K562 (cell line): ENCODE measurements around the gene SKIC8. TPM values are rescaled to one million over a fixed set of nuclear protein-coding genes. Genes with fewer than 3 reads are reported as not detected.
A peak's percentile ranks its signal among the peaks of the same experiment; 100 is the strongest.

Experiments
- ATAC-seq: fragments of 200-7000 bp; cut with Tn5 transposase; 3 replicates; pipeline ENCODE4 v1.9.1; 2020; ENCODE audit warnings: moderate library complexity
- BruUV-seq: library from RNA; stranded (reverse); fragments of 400-500 nt; replicated peaks from 2 replicates; lab custom pipeline; 2021; lab: Mats Ljungman, UMichigan
- CTCF ChIA-PET: fragments of 300-600 bp; formaldehyde crosslinking; extraction: SDS; loops from one replicate; lab custom pipeline; 2021; ENCODE audit warnings: low intra/inter-chr PET ratio; lab: Yijun Ruan, JAX
- POLR2A ChIA-PET: fragments of 300-600, 350-650 bp; sonication (Branson Sonifier 250); formaldehyde crosslinking; extraction: SDS; loops from one replicate; lab custom pipeline; 2021; ENCODE audit warnings: antibody characterized with exemption, inconsistent platforms; lab: Yijun Ruan, JAX
- DNase-seq, 4 experiments: peaks; one replicate each; pipeline versions ENCODE4 v3.0.0 to v3.0.0-alpha.2; 2011 to 2018; ENCODE audit warnings: low spot score in 3 of 4, mixed read lengths in 3 of 4; ENCODE audit errors: extremely low read depth in 1 of 4
- FAIRE-seq: peaks from 2 replicates; lab custom pipeline; 2011; peaks lifted over from hg19 to GRCh38; lab: Jason Lieb, UNC
- H2AFZ ChIP-seq: 2 replicates; pipeline ENCODE4 v1.6.0; 2011; ENCODE audit warnings: low read depth, low read length, control low read depth, inconsistent platforms
- H3K27ac ChIP-seq: fragments of 200-600 bp; 3 replicates; pipeline ENCODE4 v1.8.0; 2011; ENCODE audit warnings: low read depth, mild to moderate bottlenecking, control low read depth, inconsistent platforms, low read length, moderate library complexity, mixed read lengths; ENCODE audit errors: extremely low read depth
- H3K27me3 ChIP-seq, 2 experiments: fragments of 300-600 bp in 1 of 2; 2 replicates in 1 of 2; 3 replicates in 1 of 2; pipeline versions ENCODE4 v1.6.0 to v1.8.0; 2011; ENCODE audit warnings: inconsistent platforms in 2 of 2, low read length in 2 of 2, mild to moderate bottlenecking in 1 of 2, mixed read lengths in 1 of 2, moderate library complexity in 1 of 2; ENCODE audit not compliant: control insufficient read depth in 2 of 2, insufficient read depth in 2 of 2
- H3K36me3 ChIP-seq: fragments of 300-600 bp; 3 replicates; pipeline ENCODE4 v1.8.0; 2011; ENCODE audit warnings: mild to moderate bottlenecking, low read length, inconsistent platforms; ENCODE audit not compliant: control insufficient read depth, insufficient read depth
- H3K4me1 ChIP-seq, 2 experiments: fragments of 200-600 bp in 1 of 2; replicated peaks in 1 of 2; 2 replicates in 1 of 2; 3 replicates in 1 of 2; pipeline versions ENCODE4 v1.5.1 to v1.8.0; 2011; ENCODE audit warnings: inconsistent platforms in 2 of 2, low read length in 2 of 2, mild to moderate bottlenecking in 1 of 2, mixed read lengths in 1 of 2, moderate library complexity in 1 of 2; ENCODE audit not compliant: control insufficient read depth in 2 of 2, insufficient read depth in 2 of 2
- H3K4me2 ChIP-seq: 2 replicates; pipeline ENCODE4 v1.6.1; 2011; ENCODE audit warnings: low read length, control low read depth, inconsistent platforms, mixed read lengths; ENCODE audit not compliant: insufficient read depth
- H3K4me3 ChIP-seq: fragments of 200-600 bp; sonication (generic), shearing (Covaris generic); 2 replicates; pipeline ENCODE4 v1.5.1; 2016; ENCODE audit warnings: control low read depth, inconsistent platforms
- H3K79me2 ChIP-seq: fragments of 200-600 bp; 3 replicates; pipeline ENCODE4 v1.8.0; 2011; ENCODE audit warnings: low read length, inconsistent platforms; ENCODE audit not compliant: control insufficient read depth, insufficient read depth
- H3K9ac ChIP-seq, 2 experiments: 2 replicates each; pipeline versions ENCODE4 v1.6.0 to v1.6.1; 2011; ENCODE audit warnings: low read depth in 2 of 2, low read length in 2 of 2, control low read depth in 1 of 2, inconsistent platforms in 1 of 2, mild to moderate bottlenecking in 1 of 2, mixed read lengths in 1 of 2; ENCODE audit not compliant: insufficient read depth in 1 of 2
- H3K9me1 ChIP-seq: one replicate; pipeline ENCODE4 v1.6.0; 2011; ENCODE audit warnings: inconsistent platforms, mild to moderate bottlenecking, low read length, moderate library complexity; ENCODE audit not compliant: control insufficient read depth, insufficient read depth
- H3K9me3 ChIP-seq: replicated peaks from 2 replicates; pipeline ENCODE4 v1.5.1; 2011; ENCODE audit warnings: low read depth, low read length, inconsistent platforms; ENCODE audit not compliant: control insufficient read depth, insufficient read depth
- H4K20me1 ChIP-seq: replicated peaks from 2 replicates; pipeline ENCODE4 v1.6.1; 2011; ENCODE audit warnings: low read length, inconsistent platforms, mixed read lengths; ENCODE audit not compliant: control insufficient read depth, insufficient read depth
- CREB5 ChIP-seq: fragments of 250-450 bp; sonication (Bioruptor Pico); IDR thresholded peaks from 2 replicates; pipeline ENCODE4 v1.5.0; 2020; ENCODE audit warnings: mild to moderate bottlenecking
- KHSRP ChIP-seq: fragments of 450-650 bp; IDR thresholded peaks from 2 replicates; pipeline ENCODE4 v1.6.1; 2017
- PCBP2 ChIP-seq: fragments of 200-400 bp; formaldehyde crosslinking; IDR thresholded peaks from 2 replicates; pipeline ENCODE4 v1.6.1; 2018; ENCODE audit warnings: low read length, low read depth, mild to moderate bottlenecking, moderate library complexity; ENCODE audit not compliant: poor library complexity, severe bottlenecking
- RBM25 ChIP-seq: fragments of 200-400 bp; formaldehyde crosslinking; IDR thresholded peaks from 2 replicates; pipeline ENCODE4 v1.6.1; 2018; ENCODE audit warnings: low read length, low read depth, moderate library complexity; ENCODE audit not compliant: severe bottlenecking
- USF2 ChIP-seq: sonication (generic); formaldehyde crosslinking; IDR thresholded peaks from 2 replicates; pipeline ENCODE4 v1.5.0; 2020; ENCODE audit warnings: missing genetic modification reagents
- ZC3H11A ChIP-seq: IDR thresholded peaks from 2 replicates; pipeline ENCODE4 v1.6.1; 2012; ENCODE audit warnings: low read depth, low read length, improper control_type of control experiment
- ZFP36 ChIP-seq: fragments of 150-350 bp; IDR thresholded peaks from 2 replicates; pipeline ENCODE4 v1.6.1; 2018; ENCODE audit warnings: low read length, low read depth; ENCODE audit not compliant: partially characterized antibody
- ZFX ChIP-seq: sonication (generic); formaldehyde crosslinking; IDR thresholded peaks from 2 replicates; pipeline ENCODE4 v1.8.0; 2022; ENCODE audit warnings: mild to moderate bottlenecking, missing genetic modification reagents, moderate library complexity
- WGBS: fragments of 100-300 bp; shearing (Covaris generic); methylation state at CpG from one replicate; pipeline ENCODE4 v1.1.6; 2016; ENCODE audit warnings: low coverage, mixed read lengths; ENCODE audit not compliant: insufficient coverage; ENCODE audit errors: missing lambda C conversion rate; 5-methylcytosine and 5-hydroxymethylcytosine counted together
- in situ Hi-C: fragments of 300-500 bp; cut with MboI; formaldehyde crosslinking; loops from 4 replicates; pipeline ENCODE4 v1.15.0; 2018; ENCODE audit warnings: inconsistent platforms, mixed read lengths
- intact Hi-C: fragments of 100-400 bp; cut with micrococcal nuclease; formaldehyde crosslinking; loops from 2 replicates; pipeline ENCODE4 v1.14.2; 2022
- polyA plus RNA-seq, 8 experiments: library from polyadenylated mRNA; depleted of rRNA in 4 of 8; stranded (reverse) in 5 of 8; unstranded in 3 of 8; fragments of >200 nt; fragmentation: Nextera tagmentation in 2 of 8; fragmentation: Illumina TruSeq in 1 of 8; extraction: Ambion mirVana in 2 of 8; extraction: Trizol in 1 of 8; gene quantifications; 2 replicates each; pipeline versions ENCODE4 v1.2.1 to v1.2.3, GENCODE V29; 2011 to 2014; ENCODE audit warnings: inconsistent platforms in 1 of 8, missing spikeins in 1 of 8
- total RNA-seq, 7 experiments: library from RNA; depleted of rRNA in 6 of 7; stranded (reverse); fragments of >200 nt in 6 of 7; fragmentation: Illumina TruSeq in 2 of 7; extraction: Trizol in 2 of 7; gene quantifications; 2 replicates each; pipeline versions ENCODE4 v1.2.1 to v1.2.3, GENCODE V29; 2011 to 2021; ENCODE audit warnings: low replicate concordance in 1 of 7

SKIC8 gene
- total and polyA plus RNA-seq, 9 of the 15 experiments (the other 6 are each of a cell fraction or from before 2014, with no cell fraction given): 79.5 to 389 (median 146) TPM

GRCh38 chr15:78323693-78324092, 24.3 kb upstream of the SKIC8 start:
- Histone ChIP-seq H3K4me3 (no peak overlapping the region), H3K9me3 (no peaks in the 10 kb centered on the region), H4K20me1 (no peaks in the 10 kb centered on the region), H2AFZ (no peak overlapping the region), H3K4me2 (no peak overlapping the region), H3K9ac (no peak overlapping the region), H3K4me1 (peaks cover 0 to 7% of the 10 kb centered on the region in 2 experiments; a peak in 3 of 5 replicates), H3K79me2 (no peaks in the 10 kb centered on the region), H3K27ac (no peak overlapping the region), H3K9me1 (no peaks in the 10 kb centered on the region), H3K36me3 (no peaks in the 10 kb centered on the region), H3K27me3 (peaks cover 3 to 38% of the 10 kb centered on the region in 2 experiments; a peak in 4 of 5 replicates)
- FAIRE-seq (no peak), DNase-seq (no peak), ATAC-seq (no peak)
- TF ChIP-seq ZFP36 (peak; percentile 87), RBM25 (peak; percentile 63), PCBP2 (no peak)
- in situ Hi-C loops: no loop called here
- ChIA-PET CTCF (no interaction called here), POLR2A (interaction anchor here (2.3 kb wide), 1 partner anchor 13 kb away, joined by 6 read pairs; no protein-coding TSS in a partner anchor)
- WGBS: 6% methylated on average over 5 of the region's 7 CpGs
- BruUV-seq: no TSS peak
- intact Hi-C loops: no loop called here

- Histone ChIP-seq H3K36me3 (no peaks in the 10 kb centered on the region), H3K9me3 (no peaks in the 10 kb centered on the region), H3K4me2 (no peak overlapping the region), H3K27ac (no peak overlapping the region), H2AFZ (no peak overlapping the region), H4K20me1 (no peaks in the 10 kb centered on the region), H3K4me3 (no peak overlapping the region), H3K79me2 (no peaks in the 10 kb centered on the region), H3K9ac (0 out of 4 replicates have a peak overlapping the region, but pooled peaks of 1 of the 2 experiments have one; percentile 17), H3K9me1 (no peaks in the 10 kb centered on the region), H3K27me3 (peaks cover 3 to 31% of the 10 kb centered on the region in 2 experiments; a peak in 4 of 5 replicates), H3K4me1 (peaks cover 0 to 7% of the 10 kb centered on the region in 2 experiments; a peak in 3 of 5 replicates)
- POLR2A ChIA-PET: interaction anchor here (0.6 to 2.3 kb wide), 3 partner anchors 12 to 100 kb away, joined by 3 to 6 read pairs (median 4); no protein-coding TSS in a partner anchor
- in situ Hi-C loops: no loop called here
- no peak for FAIRE-seq
- intact Hi-C loops: no loop called here
- CTCF ChIA-PET: no interaction called here
- TF ChIP-seq USF2 (CRISPR knock-in tag) (0 out of 2 replicates have a peak, but pooled peaks have one; percentile 10), ZFX (CRISPR knock-in tag) (no peak), CREB5 (no peak), KHSRP (no peak), ZC3H11A (no peak)
- ATAC-seq: no peak
- WGBS: 30% methylated on average over 17 of the region's 19 CpGs
- DNase-seq: no peak
- BruUV-seq: no TSS peak
These were observed 23.5 kb upstream of the SKIC8 start for GRCh38 chr15:78322724-78323521.
